HepG2 (cell line): ENCODE results near the gene GLCE. TPM values are rescaled to one million over a fixed set of nuclear protein-coding genes. Genes with fewer than 3 reads are reported as not detected.

Experiments
- BCLAF1 ChIP-seq: fragments of 450-650 bp; IDR thresholded peaks from 2 replicates; pipeline ENCODE4 v1.6.1; 2017; ENCODE audit warnings: mild to moderate bottlenecking
- CREB1 ChIP-seq, 2 experiments: fragments of 450-650 bp in 1 of 2; IDR thresholded peaks; 2 replicates each; pipeline ENCODE4 v1.6.1; 2016 to 2017; ENCODE audit warnings: control low read depth in 1 of 2, mild to moderate bottlenecking in 1 of 2, missing compliant biosample characterization in 1 of 2, missing genetic modification characterization in 1 of 2
- HNF4A ChIP-seq: sonication (generic); formaldehyde crosslinking; IDR thresholded peaks from 2 replicates; pipeline ENCODE4 v1.4.0; 2020; ENCODE audit warnings: missing genetic modification reagents
- HNRNPL ChIP-seq: fragments of 200-400 bp; formaldehyde crosslinking; IDR thresholded peaks from 2 replicates; pipeline ENCODE4 v1.6.1; 2017; ENCODE audit warnings: mild to moderate bottlenecking, low read depth, low read length
- JUN ChIP-seq: sonication (generic); formaldehyde crosslinking; IDR thresholded peaks from 2 replicates; pipeline ENCODE4 v1.4.0; 2020; ENCODE audit warnings: mild to moderate bottlenecking, missing genetic modification reagents
- MEF2D ChIP-seq: sonication (generic); formaldehyde crosslinking; IDR thresholded peaks from 2 replicates; pipeline ENCODE4 v1.5.1; 2020; ENCODE audit warnings: mild to moderate bottlenecking, missing genetic modification reagents
- MTF2 ChIP-seq: sonication (generic); formaldehyde crosslinking; IDR thresholded peaks from 2 replicates; pipeline ENCODE4 v1.5.0; 2020; ENCODE audit warnings: missing genetic modification reagents, borderline replicate concordance
- NFIC ChIP-seq: IDR thresholded peaks from 2 replicates; pipeline ENCODE4 v1.6.1; 2012; ENCODE audit warnings: mild to moderate bottlenecking, low read length, inconsistent platforms
- PAXIP1 ChIP-seq: sonication (generic); formaldehyde crosslinking; conservative IDR thresholded peaks from 2 replicates; pipeline ENCODE4 v1.4.0; 2020; ENCODE audit warnings: mild to moderate bottlenecking, missing genetic modification reagents, moderate library complexity
- SMYD3 ChIP-seq: sonication (generic); formaldehyde crosslinking; IDR thresholded peaks from 2 replicates; pipeline ENCODE4 v1.8.1; 2023; ENCODE audit warnings: mild to moderate bottlenecking, missing genetic modification reagents
- SOX6 ChIP-seq, 2 experiments: fragments of 450-650 bp in 1 of 2; sonication (generic) in 1 of 2; formaldehyde crosslinking in 1 of 2; IDR thresholded peaks; 2 replicates each; pipeline versions ENCODE4 v1.4.0 to v1.6.1; 2017 to 2020; ENCODE audit warnings: antibody characterized with exemption in 1 of 2, mild to moderate bottlenecking in 1 of 2, missing genetic modification reagents in 1 of 2
- TBL1XR1 ChIP-seq: fragments of 150-350 bp; IDR thresholded peaks from 2 replicates; pipeline ENCODE4 v1.6.1; 2014; ENCODE audit warnings: borderline replicate concordance, low read length; ENCODE audit not compliant: partially characterized antibody
- TCF7 ChIP-seq: sonication (generic); IDR thresholded peaks from 2 replicates; pipeline ENCODE4 v1.6.1; 2016; ENCODE audit warnings: antibody characterized with exemption, low read depth
- ZBTB8A ChIP-seq: sonication (generic); formaldehyde crosslinking; IDR thresholded peaks from 2 replicates; pipeline ENCODE4 v1.4.0; 2020; ENCODE audit warnings: mild to moderate bottlenecking, low read depth, missing genetic modification reagents, borderline replicate concordance
- ZNF232 ChIP-seq: sonication (generic); formaldehyde crosslinking; IDR thresholded peaks from 2 replicates; pipeline ENCODE4 v1.4.0; 2020; ENCODE audit warnings: missing genetic modification reagents, borderline replicate concordance
- ZNF776 ChIP-seq: sonication (generic); formaldehyde crosslinking; IDR thresholded peaks from 2 replicates; pipeline ENCODE4 v1.4.0; 2020; ENCODE audit warnings: mild to moderate bottlenecking, missing genetic modification reagents
- ZNF788 ChIP-seq: sonication (generic); formaldehyde crosslinking; IDR thresholded peaks from 2 replicates; pipeline ENCODE4 v1.5.0; 2020; ENCODE audit warnings: mild to moderate bottlenecking, missing genetic modification reagents, borderline replicate concordance
- ZSCAN25 ChIP-seq: sonication (generic); formaldehyde crosslinking; IDR thresholded peaks from 2 replicates; pipeline ENCODE4 v1.8.0; 2022; ENCODE audit warnings: mild to moderate bottlenecking, missing genetic modification reagents
- polyA plus RNA-seq, 8 experiments: library from polyadenylated mRNA; depleted of rRNA in 3 of 8; stranded (reverse) in 7 of 8; unstranded in 1 of 8; fragments of >200 nt; fragmentation: Illumina TruSeq in 4 of 8; extraction: Trizol in 4 of 8; gene quantifications; 2 replicates each; pipeline versions ENCODE4 v1.2.1 to v1.2.3, GENCODE V29; 2011 to 2016; ENCODE audit warnings: low read depth in 4 of 8, missing spikeins in 1 of 8, mixed read lengths in 1 of 8; ENCODE audit not compliant: insufficient read depth in 1 of 8
- total RNA-seq, 5 experiments: library from RNA; depleted of rRNA; stranded (reverse); fragments of >200 nt; fragmentation: Illumina TruSeq; extraction: Trizol; gene quantifications; 2 replicates each; pipeline ENCODE4 v1.2.3, GENCODE V29; 2016; ENCODE audit warnings: low read depth in 1 of 5
- TF ChIP-seq, protein P1 (sequence below): sonication (generic); formaldehyde crosslinking; IDR thresholded peaks from 2 replicates; pipeline ENCODE4 v1.5.0; 2020; ENCODE audit warnings: mild to moderate bottlenecking, missing genetic modification reagents, borderline replicate concordance
- TF ChIP-seq, protein P2 (sequence below): sonication (generic); formaldehyde crosslinking; IDR thresholded peaks from 2 replicates; pipeline ENCODE4 v1.8.0; 2022; ENCODE audit warnings: mild to moderate bottlenecking, missing genetic modification reagents, moderate library complexity

The GLCE gene
- total and polyA plus RNA-seq, 2 of the 13 experiments (the other 11 are each of a cell fraction or from before 2014, with no cell fraction given): 12.9 to 23.4 TPM

DNA sequence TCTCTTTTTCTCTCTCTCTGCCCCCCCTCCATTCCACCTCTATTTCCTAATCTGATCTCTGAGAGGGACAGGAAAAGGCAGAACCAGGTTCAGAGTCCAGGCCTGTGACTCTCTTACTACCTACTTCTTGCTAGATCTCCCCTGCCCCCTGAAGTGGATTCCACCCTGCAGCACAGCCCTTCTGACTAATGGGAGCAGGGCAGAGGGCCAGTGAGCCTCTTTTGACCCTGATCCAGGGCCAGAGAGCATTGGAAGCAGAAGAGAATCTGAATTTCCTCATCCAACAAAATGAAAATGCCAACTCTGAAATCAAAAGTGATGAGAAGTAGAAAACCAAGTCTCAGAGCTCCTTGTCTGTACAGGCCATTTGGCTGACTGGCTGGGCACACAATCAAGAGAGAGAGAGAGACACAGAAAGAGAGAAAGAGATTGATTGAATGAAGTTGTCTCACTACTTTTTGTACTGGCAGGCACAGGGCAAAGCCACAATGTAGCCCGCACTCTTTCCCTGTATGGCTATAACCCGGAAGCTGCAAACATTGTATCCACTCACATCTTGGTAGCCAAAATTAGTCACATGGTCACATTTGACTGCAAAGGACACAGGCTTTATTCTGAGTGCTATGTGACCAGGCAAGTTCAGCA, 31.6 kb upstream of the GLCE start (continued):
- no peak for TF ChIP-seq BCLAF1
- TF ChIP-seq TBL1XR1: no peak
- no peak for TF ChIP-seq SMYD3
- TF ChIP-seq ZBTB8A (CRISPR knock-in tag): no peak
- TF ChIP-seq CREB1 (IDR thresholded peaks at IDR 0.05): no peak
- TF ChIP-seq CREB1 (CRISPR knock-in tag; IDR thresholded peaks at IDR 0.05): no peak
- TF ChIP-seq ZSCAN25: 0 out of 2 replicates have a peak, but pooled peaks have one; percentile 56
- TF ChIP-seq, protein P1, sequence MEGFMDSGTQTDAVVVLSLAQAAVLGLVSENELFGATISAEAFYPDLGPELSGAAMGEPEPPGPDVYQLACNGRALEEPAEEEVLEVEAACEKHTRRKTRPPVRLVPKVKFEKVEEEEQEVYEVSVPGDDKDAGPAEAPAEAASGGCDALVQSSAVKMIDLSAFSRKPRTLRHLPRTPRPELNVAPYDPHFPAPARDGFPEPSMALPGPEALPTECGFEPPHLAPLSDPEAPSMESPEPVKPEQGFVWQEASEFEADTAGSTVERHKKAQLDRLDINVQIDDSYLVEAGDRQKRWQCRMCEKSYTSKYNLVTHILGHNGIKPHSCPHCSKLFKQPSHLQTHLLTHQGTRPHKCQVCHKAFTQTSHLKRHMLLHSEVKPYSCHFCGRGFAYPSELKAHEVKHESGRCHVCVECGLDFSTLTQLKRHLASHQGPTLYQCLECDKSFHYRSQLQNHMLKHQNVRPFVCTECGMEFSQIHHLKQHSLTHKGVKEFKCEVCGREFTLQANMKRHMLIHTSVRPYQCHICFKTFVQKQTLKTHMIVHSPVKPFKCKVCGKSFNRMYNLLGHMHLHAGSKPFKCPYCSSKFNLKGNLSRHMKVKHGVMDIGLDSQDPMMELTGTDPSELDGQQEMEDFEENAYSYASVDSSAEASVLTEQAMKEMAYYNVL (CRISPR knock-in tag): peak; percentile 77; the same call in 1 of the 2 replicates
- TF ChIP-seq HNRNPL: no peak
- TF ChIP-seq ZNF776: no peak
- no peak for TF ChIP-seq NFIC
- no peak for TF ChIP-seq SOX6 (IDR thresholded peaks at IDR 0.05)
- peak; percentile 27; the same call in 1 of the 2 replicates for TF ChIP-seq SOX6 (CRISPR knock-in tag; IDR thresholded peaks at IDR 0.05)
- 0 out of 2 replicates have a peak, but pooled peaks have one; percentile 33 for TF ChIP-seq PAXIP1 (CRISPR knock-in tag)
- TF ChIP-seq ZNF788: no peak
- no peak for TF ChIP-seq MTF2 (CRISPR knock-in tag)
- no peak for TF ChIP-seq MEF2D
- TF ChIP-seq JUN (CRISPR knock-in tag): no peak
- no peak for TF ChIP-seq TCF7
- TF ChIP-seq, protein P2, sequence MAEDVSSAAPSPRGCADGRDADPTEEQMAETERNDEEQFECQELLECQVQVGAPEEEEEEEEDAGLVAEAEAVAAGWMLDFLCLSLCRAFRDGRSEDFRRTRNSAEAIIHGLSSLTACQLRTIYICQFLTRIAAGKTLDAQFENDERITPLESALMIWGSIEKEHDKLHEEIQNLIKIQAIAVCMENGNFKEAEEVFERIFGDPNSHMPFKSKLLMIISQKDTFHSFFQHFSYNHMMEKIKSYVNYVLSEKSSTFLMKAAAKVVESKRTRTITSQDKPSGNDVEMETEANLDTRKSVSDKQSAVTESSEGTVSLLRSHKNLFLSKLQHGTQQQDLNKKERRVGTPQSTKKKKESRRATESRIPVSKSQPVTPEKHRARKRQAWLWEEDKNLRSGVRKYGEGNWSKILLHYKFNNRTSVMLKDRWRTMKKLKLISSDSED (CRISPR knock-in tag): no peak
- TF ChIP-seq HNF4A (CRISPR knock-in tag): peak; percentile 61
- TF ChIP-seq ZNF232 (CRISPR knock-in tag): no peak
